Measurements from ENCODE around the gene CACNA1C. TPM values are rescaled to one million over a fixed set of nuclear protein-coding genes. Genes with fewer than 3 reads are reported as not detected.

Gene CACNA1C
- polyA plus RNA-seq, 1 of the 3 experiments (the other 2 are of a cell fraction), result 1.5 TPM

DNA sequence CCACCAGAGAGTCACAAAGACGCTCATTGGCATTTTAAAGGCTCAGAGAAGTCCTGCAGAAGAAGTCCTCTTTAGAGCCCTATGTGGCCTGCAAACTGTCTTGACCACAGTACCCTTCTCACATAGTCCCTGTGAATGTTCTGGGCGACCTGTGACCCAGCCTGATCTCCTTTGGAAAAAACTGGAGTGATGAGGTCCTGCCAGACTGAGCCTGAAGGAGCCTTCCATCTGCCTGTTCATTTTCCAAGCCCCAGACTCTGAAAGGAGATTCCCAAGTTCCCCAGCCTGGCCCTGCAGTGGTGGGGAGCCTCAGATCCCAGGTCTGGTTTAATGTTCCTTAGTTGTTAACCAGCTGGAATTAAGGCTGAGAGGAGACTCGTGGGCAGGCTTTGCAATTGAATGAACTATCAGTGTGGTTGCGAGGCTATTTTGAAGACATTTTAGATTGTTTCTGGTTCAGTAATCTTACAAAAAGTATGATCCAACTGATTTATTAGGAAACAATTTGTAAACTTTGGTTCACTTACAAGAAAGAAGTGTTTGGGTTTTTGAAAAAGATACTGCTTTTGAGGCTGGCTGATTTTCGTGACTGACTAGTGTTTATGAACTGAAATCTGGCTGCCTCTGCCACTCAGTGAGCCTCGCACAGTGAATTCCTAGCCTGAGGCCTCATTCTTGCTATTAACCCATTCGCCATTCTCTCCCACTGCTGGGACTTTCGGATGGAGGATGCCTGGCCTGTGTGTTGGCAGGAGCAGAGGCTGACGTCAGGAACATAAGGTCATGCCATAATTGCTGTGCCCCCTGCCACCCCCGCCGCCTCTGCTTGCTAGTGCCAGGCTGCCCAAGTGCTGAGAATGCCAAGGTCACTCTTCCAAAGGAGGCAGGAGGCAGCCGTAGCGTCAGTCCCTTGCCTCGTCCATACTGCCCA is 249.0 kb downstream of the CACNA1C start:
- DNase-seq, result no peak
- WGBS (ENCODE audit: low lambda C conversion rate), result 66% methylated on average over 14 of the region's 14 CpGs

More for the DNA sequence above, 249.0 kb downstream of the CACNA1C start:
- Histone ChIP-seq H3K9ac (no peak overlapping the region), H3K4me2 (no peak overlapping the region), H3K9me3 (no peaks in the 10 kb centered on the region), H3K4me1 (ENCODE audit: control insufficient read depth in 1 of 2, insufficient read depth in 2 of 2, low read depth in 1 of 2, low read length in 1 of 2) (peaks cover 0 to 33% of the 10 kb centered on the region in 2 experiments; a peak in 3 of 4 replicates), H4K20me1 (ENCODE audit: insufficient read depth) (no peaks in the 10 kb centered on the region), H3K4me3 (ENCODE audit: low read depth in 2 of 2, low read length in 1 of 2) (no peak overlapping the region), H2AFZ (ENCODE audit: low read depth) (no peak overlapping the region), H3K36me3 (replicated peaks in 1 of 2; ENCODE audit: control insufficient read depth in 1 of 2, insufficient read depth in 2 of 2, low read length in 1 of 2) (no peaks in the 10 kb centered on the region), H3K27me3 (ENCODE audit: insufficient read depth) (no peaks in the 10 kb centered on the region), H3F3A (replicated peaks; ENCODE audit: insufficient read depth) (no peaks in the 10 kb centered on the region), H3K79me2 (ENCODE audit: insufficient read depth) (no peaks in the 10 kb centered on the region), H3K9me2 (no peaks in the 10 kb centered on the region), H3K27ac (ENCODE audit: low read depth in 2 of 2, low read length in 1 of 2) (no peak overlapping the region)
- no peak for TF ChIP-seq TCF12 (IDR thresholded peaks at IDR 0.05)
- no peak for TF ChIP-seq POLR2AphosphoS5 (IDR thresholded peaks at IDR 0.05; ENCODE audit: low read depth, low read length)
- no peak for TF ChIP-seq GABPA (IDR thresholded peaks at IDR 0.05; ENCODE audit: low read depth)
- no peak for TF ChIP-seq IRF3 (IDR thresholded peaks at IDR 0.05; ENCODE audit: low read depth, low read length)
- TF ChIP-seq FOXJ3 (CRISPR knock-in tag; IDR thresholded peaks at IDR 0.05), result no peak
- no peak for TF ChIP-seq TAF1 (IDR thresholded peaks at IDR 0.05; ENCODE audit: borderline replicate concordance, low read depth, low read length)
- TF ChIP-seq MEF2A (IDR thresholded peaks at IDR 0.05; ENCODE audit: borderline replicate concordance, low read depth), result no peak
- TF ChIP-seq NFIC (IDR thresholded peaks at IDR 0.05; ENCODE audit: borderline replicate concordance), result no peak
- no peak for TF ChIP-seq MAX (IDR thresholded peaks at IDR 0.05; ENCODE audit: low read depth)
- no peak for TF ChIP-seq MXI1 (IDR thresholded peaks at IDR 0.05; ENCODE audit: low read depth, low read length)
- TF ChIP-seq, protein P1, sequence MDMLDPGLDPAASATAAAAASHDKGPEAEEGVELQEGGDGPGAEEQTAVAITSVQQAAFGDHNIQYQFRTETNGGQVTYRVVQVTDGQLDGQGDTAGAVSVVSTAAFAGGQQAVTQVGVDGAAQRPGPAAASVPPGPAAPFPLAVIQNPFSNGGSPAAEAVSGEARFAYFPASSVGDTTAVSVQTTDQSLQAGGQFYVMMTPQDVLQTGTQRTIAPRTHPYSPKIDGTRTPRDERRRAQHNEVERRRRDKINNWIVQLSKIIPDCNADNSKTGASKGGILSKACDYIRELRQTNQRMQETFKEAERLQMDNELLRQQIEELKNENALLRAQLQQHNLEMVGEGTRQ (IDR thresholded peaks at IDR 0.05; ENCODE audit: borderline replicate concordance, low read depth, low read length), result no peak
- TF ChIP-seq, protein P2, sequence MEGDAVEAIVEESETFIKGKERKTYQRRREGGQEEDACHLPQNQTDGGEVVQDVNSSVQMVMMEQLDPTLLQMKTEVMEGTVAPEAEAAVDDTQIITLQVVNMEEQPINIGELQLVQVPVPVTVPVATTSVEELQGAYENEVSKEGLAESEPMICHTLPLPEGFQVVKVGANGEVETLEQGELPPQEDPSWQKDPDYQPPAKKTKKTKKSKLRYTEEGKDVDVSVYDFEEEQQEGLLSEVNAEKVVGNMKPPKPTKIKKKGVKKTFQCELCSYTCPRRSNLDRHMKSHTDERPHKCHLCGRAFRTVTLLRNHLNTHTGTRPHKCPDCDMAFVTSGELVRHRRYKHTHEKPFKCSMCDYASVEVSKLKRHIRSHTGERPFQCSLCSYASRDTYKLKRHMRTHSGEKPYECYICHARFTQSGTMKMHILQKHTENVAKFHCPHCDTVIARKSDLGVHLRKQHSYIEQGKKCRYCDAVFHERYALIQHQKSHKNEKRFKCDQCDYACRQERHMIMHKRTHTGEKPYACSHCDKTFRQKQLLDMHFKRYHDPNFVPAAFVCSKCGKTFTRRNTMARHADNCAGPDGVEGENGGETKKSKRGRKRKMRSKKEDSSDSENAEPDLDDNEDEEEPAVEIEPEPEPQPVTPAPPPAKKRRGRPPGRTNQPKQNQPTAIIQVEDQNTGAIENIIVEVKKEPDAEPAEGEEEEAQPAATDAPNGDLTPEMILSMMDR (IDR thresholded peaks at IDR 0.05), result no peak
- no peak for TF ChIP-seq FOXM1 (IDR thresholded peaks at IDR 0.05; ENCODE audit: low read depth)
- CTCF ChIA-PET, result interaction anchor here (3.0 kb wide), 1 partner anchor 11 kb away, joined by 17 read pairs; no protein-coding TSS in a partner anchor
- POLR2A ChIA-PET, result no interaction called here
